Skin epidermis (tissue), 12 donors: ENCODE measurements around the gene ADCY9.
"Not testable (repeated sequence)": the region's sequence is repeated elsewhere in the genome, so short reads cannot be mapped to it uniquely, and the experiment has no call there.

Experiments
- H3K27ac ChIP-seq, 21 experiments: fragments of 200-600 bp; sonication (generic) in 11 of 21; one replicate each; pipeline ENCODE4 v1.5.0; 2020; ENCODE audit warnings: mild to moderate bottlenecking in 3 of 21, inconsistent platforms in 2 of 21, moderate library complexity in 2 of 21
- H3K4me3 ChIP-seq, 7 experiments: fragments of 200-600 bp; sonication (generic) in 2 of 7; one replicate each; pipeline ENCODE4 v1.5.0; 2020; ENCODE audit warnings: inconsistent platforms in 2 of 7, mild to moderate bottlenecking in 2 of 7, moderate library complexity in 1 of 7

ADCY9 gene

DNA sequence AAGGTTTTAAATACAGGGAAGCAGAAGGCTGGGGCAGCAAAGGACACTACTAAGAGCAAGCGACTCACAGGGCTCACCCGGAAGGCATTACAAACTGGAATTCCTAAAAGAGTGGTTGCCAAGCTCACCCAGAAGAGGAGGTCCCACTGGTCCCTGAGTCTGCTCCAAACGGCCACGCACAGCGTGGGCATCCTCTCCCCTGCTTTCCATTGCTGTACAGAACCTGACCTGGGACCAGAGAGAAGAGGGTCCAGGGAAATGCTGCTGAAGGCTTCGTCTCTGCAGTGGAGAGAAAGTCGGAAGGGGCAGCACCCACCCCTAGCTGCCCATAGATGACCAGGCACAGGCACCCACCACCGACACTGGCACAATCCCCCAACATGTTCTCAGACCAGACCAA, 67.2 kb downstream of the ADCY9 start:
- no peak overlapping the region for H3K27ac ChIP-seq

DNA sequence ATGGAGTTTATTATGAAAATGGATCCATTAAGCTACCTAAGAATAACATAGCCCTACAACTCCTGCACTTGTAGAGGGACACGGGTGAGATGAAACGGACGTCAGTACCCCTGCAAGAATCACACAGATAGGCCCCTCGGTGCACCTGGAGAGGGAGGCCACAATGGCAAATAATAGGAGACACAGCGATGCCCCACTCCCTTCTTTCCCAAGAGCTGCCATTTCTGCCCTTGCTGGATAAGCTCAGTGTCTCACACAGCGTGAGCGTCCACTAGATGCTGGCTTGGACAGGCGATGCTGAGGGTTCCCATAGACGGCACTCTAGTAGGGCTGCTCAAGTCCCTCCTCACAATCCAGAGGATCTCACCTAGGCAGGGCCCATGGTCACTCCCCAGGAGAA, 67.8 kb downstream of the ADCY9 start:
- Histone ChIP-seq H3K27ac (peak overlapping the region in 1 of 21 experiments; percentile 22), H3K4me3 (no peak overlapping the region)

More for the DNA sequence above, 67.2 kb downstream of the ADCY9 start:
- H3K4me3 ChIP-seq: no peak overlapping the region

DNA sequence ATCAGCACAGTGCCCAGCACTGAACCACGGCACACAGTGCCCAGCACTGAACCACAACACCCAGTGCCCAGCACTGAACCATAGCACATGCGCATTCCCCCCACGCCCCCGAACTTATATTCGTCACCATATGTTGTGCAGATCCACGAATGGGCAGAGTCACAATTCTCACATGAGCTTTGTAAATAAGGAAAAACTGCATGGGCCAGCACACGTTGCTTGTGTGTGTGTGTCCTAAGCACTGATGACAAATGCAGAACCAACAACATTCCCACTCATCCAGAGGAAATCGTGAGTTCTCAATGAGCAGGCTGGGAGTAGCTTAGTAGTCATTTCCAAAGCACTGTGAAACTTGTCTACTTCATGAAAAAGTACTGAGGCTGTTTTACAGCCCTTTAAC, 70.0 kb downstream of the ADCY9 start:
- H3K27ac ChIP-seq: no peak overlapping the region
- H3K4me3 ChIP-seq: no peak overlapping the region

DNA sequence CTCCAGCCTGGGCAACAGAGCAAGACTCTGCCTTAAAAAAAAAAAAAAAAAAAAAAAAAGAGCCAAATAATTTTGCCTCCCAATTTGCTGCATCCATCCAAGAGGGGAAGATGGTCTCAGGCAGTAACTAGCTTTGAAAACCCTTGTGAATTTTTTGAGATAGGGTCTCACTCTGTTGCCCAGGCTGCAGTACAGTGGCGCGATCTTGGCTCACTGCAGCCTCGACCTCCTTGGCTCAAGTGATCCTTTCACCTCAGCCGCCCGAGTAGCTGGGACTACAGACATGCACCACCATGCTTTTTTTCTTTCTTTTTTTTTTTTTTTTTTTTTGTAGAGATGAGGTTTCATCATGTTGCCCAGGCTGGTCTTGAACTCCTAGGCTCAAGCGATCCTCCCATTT, 70.7 kb downstream of the ADCY9 start:
- H3K4me3 ChIP-seq, H3K27ac ChIP-seq: not testable (repeated sequence)

DNA sequence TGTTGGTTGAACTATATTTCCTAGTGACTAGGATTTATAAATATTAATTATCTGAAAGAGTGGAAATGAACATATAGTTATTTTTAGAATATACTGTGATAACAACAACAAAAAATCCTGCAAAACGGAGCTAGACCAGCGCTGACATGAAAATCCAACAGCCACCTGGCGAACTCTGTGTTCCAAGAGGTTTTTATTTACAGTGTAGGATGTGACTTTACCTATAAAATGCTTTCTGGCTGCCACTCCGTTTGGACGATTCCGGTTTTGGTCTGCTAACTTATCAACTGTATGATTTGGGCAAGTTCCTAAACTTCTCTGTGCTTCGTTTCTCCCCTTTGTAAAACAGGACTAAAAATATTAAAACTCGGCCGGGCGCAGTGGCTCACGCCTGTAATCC, 73.7 kb downstream of the ADCY9 start:
- Histone ChIP-seq H3K27ac (no peak overlapping the region), H3K4me3 (no peak overlapping the region)

DNA sequence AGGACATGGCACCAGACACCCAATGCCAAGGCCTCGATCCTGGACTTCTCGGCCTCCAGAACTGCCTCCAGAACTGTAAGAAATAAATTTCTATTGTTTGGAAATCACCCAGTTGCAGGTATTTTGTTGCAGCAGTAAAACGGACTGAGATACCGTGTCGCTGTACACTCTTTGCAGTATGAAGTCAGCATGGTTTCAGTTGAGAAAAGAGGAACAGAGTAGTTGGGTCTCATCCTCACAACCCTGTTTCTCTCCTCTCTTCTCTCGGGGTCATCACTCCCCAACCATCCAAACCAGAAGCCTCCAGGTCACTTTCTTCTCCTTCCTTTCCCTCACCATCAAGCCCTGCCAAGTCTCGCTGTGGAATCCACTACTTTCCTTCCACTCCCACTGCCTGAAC, 77.8 kb downstream of the ADCY9 start:
- Histone ChIP-seq H3K4me3 (no peak overlapping the region), H3K27ac (no peak overlapping the region)

DNA sequence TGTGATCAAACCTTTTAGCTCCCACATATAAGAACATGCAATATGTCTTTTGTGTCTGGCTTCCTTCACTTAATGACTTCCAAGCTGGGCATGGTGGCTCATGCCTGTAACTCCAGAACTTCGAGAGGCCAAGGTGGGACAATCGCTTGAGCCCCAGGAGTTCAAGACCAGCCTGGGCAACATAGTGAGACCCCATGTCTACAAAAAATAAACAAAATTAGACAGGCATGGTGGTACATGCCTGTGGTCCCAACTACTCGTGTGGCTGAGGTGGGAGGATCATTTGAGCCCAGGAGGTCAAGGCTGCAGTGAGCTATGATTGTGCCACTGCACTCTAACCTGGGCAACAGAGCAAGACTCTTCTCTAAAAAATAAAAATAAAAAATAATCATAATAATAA, 79.3 kb downstream of the ADCY9 start:
- H3K4me3 ChIP-seq: not testable (repeated sequence)

DNA sequence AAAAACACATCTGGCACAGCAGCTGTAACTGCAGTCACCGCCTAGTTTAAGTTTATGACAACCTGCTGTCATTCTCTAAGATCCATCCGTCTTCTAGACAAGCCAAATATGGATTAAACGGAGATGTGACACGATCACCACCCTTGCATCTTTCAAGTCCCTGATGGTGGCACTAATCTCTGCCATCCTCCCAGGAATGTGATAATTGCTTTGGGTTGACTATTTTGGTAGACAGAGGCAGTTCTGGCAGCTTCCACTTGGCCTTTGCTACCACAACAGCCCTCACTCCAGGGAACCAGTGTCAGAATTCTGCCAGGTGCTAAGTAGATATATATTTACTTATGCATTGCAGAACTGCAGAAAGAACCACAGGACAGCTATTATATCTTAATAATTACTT, 81.3 kb downstream of the ADCY9 start:
- Histone ChIP-seq H3K27ac (no peak overlapping the region), H3K4me3 (no peak overlapping the region)

More for the DNA sequence above, 79.3 kb downstream of the ADCY9 start:
- not testable (repeated sequence) for H3K27ac ChIP-seq

DNA sequence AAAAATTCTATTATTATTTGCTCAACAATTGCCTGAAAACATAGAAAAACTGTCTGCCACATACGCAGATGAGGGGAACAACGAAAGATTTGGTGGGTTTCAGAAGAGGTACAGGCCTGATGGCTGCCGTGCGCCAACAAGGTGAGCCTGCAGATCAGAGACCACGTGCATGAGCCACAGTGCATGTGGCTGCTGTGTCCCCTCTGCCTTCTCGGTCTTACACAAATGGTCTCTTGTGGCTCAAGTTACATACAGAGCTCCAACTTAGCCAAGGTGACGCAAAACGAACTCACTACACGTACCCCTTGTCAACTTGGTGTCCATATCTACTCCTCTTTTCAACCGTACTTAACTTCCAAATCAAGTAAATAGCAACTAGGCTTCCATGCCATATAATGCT, 82.3 kb downstream of the ADCY9 start:
- Histone ChIP-seq H3K4me3 (no peak overlapping the region), H3K27ac (no peak overlapping the region)

DNA sequence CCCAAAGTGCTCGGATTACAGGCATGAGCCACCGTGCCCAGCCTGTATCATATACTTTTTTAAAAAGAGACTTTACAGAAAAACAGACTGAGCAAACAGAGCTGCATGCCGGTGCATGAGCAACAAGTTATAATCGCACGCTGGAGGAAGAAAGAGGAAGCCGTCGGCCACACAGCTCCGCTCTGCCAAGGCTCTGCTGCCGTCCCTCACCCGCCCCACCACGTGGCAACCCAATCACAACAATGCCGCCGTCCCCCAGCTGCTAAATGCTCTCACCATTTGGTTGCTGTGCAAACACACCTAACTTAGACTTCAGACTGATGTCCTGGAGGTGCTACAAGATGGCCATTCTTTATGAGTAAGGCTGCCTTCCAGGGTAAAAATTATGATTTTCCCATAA, 83.5 kb downstream of the ADCY9 start:
- Histone ChIP-seq H3K27ac (no peak overlapping the region), H3K4me3 (no peak overlapping the region)

DNA sequence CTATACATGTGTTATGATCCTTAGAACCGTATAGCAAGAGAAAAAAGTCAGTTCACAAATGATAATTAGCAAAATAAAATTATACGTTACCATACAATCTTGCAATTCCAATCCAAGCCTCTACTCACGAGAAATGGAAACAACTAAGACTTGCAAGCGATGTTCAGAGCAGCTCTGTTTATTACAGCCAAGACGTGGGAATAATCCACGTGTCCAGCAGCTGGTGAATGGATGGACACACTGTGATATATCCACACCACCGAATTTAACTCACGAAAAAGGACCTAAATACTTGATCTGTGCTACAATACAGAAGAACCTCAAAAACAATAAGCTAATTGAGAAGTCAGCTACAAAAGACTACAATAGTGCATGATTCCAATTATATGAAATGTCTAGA, 88.1 kb downstream of the ADCY9 start:
- Histone ChIP-seq H3K4me3 (no peak overlapping the region), H3K27ac (no peak overlapping the region)

DNA sequence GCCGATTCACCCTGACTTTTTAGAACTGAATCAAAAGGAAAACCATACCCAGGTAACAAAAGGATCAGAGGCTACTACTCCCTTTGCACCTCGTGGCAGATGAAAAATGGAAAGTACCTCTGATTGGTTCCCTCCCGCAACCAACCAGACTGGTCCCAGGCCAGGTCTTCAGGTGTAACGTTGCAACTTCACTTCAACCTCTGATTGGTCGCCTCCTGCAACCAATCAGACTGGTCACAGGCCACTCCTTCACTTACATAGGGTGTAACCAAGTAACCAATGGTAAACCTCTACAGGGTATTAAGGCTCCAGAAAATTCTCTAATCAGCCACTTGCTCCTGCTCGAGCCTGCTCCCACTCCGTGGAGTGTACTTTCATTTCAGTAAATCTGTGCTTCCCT, 89.4 kb downstream of the ADCY9 start:
- Histone ChIP-seq H3K4me3 (no peak overlapping the region), H3K27ac (no peak overlapping the region)

DNA sequence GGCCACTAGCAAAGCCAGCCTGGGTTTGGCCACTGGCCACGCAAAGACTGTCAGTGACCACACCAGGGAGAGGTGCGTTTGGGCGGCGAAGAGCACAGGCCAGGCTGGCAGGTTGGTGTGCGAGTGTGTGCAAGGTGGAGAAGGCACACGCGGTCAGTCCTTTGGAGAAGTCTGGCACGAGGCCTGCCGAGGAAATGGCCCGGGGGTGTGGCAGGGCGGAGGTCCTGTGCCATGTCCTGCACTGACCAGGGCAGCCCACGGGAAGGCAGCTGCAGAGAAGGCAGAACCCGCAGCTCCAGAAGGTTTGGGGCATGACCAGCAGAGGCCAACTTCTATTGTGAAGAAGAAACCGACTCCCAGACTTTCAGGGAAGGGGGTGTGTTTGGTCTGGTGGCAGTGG, 90.8 kb downstream of the ADCY9 start:
- H3K27ac ChIP-seq: no peak overlapping the region
- no peak overlapping the region for H3K4me3 ChIP-seq

DNA sequence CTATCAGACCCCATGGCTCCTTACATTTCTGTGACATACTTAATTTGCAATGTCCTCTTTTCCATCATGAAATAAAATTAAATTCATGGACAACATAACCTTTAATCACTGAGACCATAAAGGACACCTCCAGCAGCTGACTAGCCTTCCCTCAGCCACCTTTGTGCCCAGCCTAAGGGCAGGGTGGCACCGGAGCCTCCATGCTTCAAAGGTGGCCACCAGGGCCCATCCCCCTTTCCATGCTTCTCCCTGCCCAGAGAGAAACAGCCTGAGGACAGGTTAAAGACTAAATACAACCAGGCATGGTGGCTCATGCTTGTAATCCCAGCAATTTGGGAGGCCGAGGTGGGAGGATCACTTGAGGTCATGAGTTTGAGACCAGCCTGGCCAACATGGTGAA, 94.3 kb downstream of the ADCY9 start:
- Histone ChIP-seq H3K4me3 (no peak overlapping the region), H3K27ac (no peak overlapping the region)

DNA sequence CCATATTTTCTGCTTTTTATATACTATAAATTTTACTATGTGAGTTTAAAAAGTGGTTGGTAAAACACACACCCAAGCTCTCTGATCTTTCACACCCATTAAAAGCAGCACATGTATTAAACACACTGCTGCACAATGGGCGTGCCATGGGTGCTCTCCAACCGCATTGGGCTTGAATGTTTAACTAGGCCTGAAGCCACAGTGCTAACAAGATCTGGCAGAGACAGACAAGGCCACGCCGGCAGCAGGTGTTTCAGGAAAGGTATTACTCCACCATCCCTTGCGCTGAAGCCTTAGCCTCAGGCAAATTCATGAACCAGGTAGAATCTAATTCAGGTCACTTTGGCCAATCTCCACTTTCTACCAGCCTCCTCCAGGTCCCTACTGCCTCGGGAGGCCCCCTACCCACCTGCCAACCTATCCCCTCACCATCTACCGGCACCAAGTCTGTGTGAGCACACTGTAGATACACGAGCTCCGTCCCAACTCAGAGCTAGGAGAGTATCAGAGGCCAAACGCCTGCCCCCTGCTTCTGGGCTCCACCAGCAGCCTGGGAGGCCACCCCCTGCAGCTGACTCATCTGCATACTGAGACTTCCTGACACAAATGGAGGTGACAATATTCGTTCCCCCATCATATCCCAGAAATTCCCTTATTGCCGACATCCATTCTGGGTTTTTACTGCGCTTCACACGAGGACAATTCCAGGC, 95.0 kb downstream of the ADCY9 start:
- Histone ChIP-seq H3K27ac (no peak overlapping the region), H3K4me3 (no peak overlapping the region)

DNA sequence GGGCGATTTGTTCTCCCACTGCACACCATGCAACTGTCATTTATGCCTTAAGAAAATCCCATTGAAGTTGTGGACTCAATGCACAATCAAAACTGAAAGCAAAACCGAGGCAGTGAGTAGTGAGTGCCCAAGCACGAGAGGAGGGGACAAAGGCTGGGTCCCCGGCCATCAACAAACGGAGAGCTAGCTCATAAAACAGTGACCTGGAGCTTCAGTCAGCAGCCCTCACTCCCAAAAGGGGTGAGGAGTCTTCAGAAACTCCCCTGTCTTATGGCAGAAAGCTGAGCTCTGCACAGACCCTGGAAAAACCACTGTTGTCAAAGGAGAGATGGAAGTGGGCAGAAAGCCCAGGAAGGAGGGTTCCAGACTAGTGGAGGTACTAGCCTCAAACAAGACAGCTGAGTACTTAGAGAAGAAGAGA, 96.9 kb downstream of the ADCY9 start:
- peak overlapping the region in 2 of 7 experiments; percentile 4 to 28 for H3K4me3 ChIP-seq
- peak overlapping the region in 10 of 21 experiments; percentile 6 to 77 (median 58) for H3K27ac ChIP-seq

DNA sequence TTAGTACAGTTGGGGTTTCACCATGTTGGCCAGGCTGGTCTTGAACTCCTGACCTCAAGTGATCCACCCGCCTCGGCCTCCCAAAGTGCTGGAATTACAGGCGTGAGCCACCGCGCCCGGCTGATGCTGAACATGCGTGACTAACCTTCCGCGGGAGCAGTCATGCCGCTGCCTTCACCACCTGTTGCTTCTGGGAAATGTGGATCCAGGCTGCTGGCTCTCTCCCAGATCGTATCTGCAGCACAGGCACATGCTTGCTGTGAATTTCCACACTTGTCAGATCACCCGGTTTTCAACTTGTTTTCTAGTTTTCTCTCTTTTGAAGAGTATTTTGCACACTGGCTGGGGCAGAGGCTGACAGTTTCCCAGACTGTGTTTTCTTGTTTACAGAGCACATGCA, 97.9 kb downstream of the ADCY9 start:
- no peak overlapping the region for H3K27ac ChIP-seq
- H3K4me3 ChIP-seq: no peak overlapping the region

DNA sequence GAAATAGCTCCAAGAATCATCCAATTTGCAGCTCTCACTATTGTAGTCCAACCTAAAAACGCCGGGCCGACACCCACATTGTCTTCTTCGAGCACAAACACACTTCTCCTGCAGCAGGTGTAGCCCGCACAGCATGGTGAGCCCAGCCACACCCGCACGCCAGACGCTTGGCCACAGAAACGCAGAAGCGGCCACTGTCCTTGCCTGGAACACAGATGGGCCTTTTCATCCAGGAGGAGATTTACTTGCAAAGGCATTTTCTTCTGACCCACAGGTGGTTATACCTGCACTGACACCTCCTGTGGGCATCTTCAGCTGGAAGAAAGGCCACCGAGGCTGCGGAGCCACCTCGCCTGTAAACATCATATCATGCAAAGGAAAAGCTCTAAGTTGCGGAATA, 98.4 kb downstream of the ADCY9 start:
- Histone ChIP-seq H3K27ac (no peak overlapping the region), H3K4me3 (no peak overlapping the region)

DNA sequence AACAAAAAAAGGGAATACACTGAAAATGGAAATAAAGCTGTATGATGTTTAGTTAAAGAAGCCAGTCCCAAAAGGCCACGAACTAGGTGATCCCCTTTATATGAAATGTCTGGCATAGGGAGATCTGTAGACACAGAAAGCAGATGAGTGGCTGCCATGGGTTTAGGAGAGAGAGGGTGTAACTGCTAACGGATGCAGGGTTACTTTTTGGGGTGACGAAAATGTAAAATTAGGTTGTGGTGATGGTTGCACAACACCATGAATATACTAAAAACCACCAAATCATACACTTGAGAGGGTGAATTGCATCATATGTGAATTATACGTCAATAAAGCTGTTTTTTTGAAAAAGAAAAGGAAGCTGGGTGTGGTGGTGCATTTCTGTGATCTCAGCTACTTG, 99.6 kb downstream of the ADCY9 start:
- no peak overlapping the region for H3K4me3 ChIP-seq
- H3K27ac ChIP-seq: no peak overlapping the region

DNA sequence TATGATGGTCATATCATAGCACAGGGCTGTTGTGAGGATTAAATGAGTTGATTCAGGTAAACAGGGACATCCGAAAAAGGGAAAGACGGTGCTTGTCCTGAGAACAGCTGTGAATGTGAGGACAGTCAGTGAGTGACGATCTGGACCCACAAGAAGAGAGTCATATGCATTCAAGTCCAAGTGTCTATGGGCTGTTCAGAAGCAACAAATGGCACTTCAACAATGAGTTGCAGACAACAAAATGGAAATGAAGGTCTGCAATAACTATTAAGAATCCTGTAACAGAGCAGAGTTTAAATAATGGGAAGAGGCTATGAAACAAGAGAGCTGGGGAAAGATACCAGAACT, 100.3 kb downstream of the ADCY9 start:
- Histone ChIP-seq H3K4me3 (no peak overlapping the region), H3K27ac (no peak overlapping the region)

DNA sequence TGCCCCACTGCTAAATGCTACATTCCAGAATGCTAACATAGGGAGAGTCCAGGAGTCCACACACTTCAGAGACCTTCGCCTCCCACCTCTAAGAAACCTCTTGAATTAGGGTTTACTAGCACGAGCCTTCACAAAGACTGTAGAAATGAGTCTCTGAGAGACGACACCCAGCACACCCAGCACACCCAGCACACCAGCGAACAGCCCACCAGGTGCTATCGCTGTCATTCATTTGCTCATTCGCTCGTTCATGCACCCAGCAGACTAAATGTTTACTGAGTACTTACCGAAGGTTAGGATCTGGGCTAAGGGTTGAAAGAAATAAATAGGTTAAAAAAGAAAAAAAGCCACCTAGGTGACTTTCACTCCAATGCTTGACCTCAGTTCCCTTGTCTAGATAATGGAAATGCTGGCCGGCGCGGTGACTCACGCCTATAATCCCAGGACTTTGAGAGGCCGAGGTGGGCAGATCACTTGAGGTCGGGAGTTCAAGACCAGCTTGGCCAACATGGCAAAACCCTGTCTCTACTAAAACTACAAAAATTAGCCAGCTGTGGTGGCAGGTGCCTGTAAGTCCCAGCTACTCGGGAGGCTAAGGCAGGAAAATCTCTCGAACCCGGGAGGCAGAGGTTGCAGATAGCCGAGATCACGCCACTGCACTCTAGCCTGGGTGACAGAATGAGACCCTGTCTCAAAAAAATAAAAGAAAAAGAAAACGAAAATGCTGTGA, 100.8 kb downstream of the ADCY9 start:
- no peak overlapping the region for H3K27ac ChIP-seq
- H3K4me3 ChIP-seq: no peak overlapping the region
